GM21423 (cell line): ENCODE measurements around the gene OR6Q1.

Source experiments
- ATAC-seq: cut with Tn5 transposase; IDR thresholded peaks from one replicate; pipeline ENCODE4 v1.9.1; 2021; ENCODE audit warnings: mild to moderate bottlenecking, moderate library complexity; ENCODE audit not compliant: unreplicated experiment

Gene OR6Q1

DNA sequence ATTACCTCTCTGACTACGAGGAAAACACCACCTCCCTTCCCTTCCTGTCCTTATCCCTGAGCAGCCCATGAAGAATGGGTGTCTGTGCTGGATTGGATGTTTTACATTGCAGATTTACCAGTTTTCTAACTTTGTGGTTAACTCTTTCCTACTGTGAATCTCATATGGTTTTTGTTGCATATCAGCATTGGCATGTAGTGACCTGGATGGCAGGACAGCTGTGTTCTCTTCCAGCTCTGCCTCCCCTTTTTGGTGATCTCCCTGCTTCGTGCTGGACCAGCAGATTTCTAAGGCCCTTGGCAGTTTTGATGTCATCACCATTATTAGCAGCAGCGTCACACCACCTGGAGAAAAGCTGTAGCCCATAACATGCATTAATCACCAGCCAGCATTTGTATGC is 26.7 kb downstream of the OR6Q1 start:
- ATAC-seq = no peak

DNA sequence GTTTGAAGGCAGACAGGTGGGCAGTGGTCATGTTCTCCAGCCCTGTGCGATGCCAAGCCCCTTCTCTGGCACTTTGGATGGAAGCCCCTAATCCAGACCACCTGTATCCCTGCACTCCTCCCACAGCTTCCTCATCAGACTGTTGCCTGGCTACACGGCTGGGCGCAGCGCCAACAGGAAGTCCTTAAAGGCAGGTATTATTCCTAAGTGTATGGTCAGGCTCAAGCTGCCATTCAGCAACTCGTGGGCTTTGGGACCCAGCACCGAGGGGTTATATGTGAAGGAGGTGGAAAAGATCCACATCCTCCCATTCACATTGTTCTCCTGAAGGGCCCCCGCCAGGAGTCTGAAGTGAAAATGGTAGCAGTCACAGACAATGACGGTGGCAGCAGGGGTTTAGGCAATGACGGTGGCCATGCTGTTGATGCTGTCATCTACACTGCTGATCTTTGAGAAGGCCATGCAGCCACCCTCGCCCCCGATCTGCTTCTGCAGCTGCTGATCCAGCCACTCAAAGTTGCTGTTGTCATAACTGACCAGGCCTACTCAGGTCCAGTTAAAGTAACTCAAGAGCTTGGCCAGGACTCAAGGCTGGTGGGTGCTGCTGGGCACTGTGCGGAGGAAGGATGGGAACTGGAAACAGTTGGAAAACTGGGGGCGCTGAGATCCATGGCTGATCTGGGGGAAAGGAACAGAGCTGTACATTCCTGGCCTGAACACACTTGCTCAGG is 27.7 kb downstream of the OR6Q1 start:
- no peak for ATAC-seq

DNA sequence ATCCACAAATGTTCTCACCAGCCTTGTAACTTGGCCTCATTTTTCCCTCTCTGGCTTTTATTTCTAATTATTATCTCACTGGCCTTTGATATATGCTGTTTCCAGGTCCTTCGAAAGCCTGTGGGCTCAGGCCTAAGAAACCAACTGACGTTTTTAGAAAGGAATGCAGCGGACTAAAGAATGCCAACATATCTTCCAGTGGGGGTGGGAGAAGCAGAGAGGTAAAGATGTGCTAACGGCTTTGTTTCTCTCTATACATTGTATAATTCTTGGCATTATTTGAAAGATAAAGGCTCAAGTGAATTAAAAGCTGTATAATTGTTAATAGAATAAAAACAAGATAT is 28.2 kb downstream of the OR6Q1 start:
- no peak for ATAC-seq

DNA sequence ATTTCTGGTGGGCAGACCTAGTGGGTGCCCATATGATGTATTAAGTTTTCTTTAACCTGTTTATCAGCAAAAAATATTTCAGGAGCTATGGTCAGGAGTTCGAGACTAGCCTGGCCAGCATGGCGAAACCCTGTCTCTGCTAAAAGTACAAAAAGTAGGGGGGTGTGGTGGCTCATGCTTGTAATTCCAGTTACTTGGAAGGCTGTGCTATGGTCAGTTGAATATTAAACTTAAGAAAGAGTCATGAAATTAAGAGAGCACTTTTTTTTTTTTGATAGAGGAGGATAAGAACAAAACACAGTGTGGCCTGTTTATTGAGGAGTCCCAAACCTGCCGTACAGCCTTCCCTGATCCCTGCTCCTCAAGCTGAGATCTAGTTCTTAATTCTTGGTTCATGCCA is 29.8 kb downstream of the OR6Q1 start:
- ATAC-seq = no peak

DNA sequence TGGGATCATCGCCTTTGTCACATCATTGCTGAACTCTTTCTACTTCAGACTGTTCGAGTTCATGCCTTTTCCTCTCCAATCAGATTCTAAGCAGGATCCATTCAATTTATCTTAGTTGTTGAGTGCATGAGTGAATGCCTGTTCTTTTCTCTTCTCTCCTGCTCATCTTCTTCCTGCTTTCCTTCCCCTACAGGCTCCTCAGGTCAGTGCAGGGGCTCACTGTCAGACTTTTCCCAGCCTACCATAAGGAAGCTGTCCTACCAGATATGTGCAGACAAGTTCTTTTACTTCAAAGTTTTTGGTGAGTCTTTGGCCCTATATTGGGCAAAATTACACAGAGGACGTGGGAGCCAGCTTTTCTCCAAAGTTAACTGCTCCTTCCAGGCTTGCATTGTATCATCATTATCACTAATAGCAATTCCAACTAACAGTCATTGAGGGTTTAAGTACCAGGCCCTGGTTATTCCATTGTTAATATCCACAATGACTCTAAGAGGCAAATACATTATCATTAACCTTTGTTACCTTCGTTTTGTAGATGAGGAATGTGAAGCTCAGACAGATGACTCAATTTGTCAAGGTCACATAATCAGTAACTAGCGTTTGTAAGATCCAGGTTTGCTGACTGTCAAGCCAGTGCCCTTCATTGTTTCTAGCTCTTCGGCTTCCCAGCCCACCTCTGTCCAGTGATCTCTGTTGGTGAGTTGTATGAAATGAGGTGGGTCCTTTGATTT is 30.4 kb downstream of the OR6Q1 start:
- ATAC-seq = no peak

DNA sequence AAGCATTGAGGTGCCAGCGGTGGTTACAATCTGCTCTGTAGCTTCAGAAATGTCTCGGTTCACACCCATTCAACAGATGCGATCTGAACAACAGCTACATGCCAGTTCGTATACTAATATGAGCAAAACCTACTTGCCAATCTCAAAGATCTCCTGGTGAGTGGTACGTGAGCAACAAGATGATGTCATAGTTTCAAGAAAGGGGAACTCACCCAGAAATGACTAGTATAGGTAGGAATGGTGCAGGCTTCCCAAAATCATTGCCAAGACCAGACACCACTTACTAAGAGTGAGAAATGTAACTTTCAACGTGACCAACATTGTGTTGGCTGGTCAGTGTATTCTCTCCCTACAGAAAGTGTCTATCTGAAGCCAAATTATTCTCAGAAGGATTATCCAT is 31.1 kb downstream of the OR6Q1 start:
- ATAC-seq = no peak

DNA sequence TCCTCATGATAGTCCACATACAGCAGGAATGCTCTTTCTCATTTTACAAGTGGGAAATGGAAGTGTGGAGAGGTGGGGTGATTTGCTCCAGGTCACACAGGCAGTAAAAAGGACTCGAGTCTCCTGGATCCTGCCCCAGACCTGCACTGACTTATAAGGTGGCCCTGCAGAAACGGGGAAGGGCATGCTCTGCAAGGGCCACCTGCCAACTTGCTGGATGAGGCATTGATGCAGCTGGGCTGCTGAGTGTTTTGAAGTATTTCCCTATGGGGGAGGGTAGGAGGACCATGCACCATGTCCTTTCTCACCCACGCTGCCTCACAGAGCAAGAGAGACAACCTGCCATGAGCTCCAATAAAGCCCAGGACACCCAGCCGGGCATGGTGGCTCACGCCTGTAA is 36.9 kb downstream of the OR6Q1 start:
- ATAC-seq = no peak

DNA sequence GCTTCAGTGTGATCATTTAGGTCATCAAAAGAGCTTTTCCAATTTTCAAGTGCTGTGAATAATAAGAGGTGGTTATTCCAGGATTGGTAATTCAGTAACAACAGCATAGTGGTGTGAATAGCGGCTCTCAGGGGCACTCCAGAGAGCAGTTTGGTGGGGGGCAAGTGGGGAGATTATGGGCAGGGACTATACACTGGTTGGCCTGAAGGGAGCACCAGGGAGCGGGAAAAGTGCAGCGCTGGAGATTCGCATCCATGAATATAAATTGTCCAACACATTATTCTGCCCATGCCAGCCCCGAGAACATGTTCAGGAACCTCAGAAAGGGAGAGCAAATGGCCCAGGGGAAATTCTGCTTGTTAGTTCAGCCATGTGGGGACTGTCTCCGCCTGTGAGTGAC is 37.9 kb downstream of the OR6Q1 start:
- no peak for ATAC-seq

DNA sequence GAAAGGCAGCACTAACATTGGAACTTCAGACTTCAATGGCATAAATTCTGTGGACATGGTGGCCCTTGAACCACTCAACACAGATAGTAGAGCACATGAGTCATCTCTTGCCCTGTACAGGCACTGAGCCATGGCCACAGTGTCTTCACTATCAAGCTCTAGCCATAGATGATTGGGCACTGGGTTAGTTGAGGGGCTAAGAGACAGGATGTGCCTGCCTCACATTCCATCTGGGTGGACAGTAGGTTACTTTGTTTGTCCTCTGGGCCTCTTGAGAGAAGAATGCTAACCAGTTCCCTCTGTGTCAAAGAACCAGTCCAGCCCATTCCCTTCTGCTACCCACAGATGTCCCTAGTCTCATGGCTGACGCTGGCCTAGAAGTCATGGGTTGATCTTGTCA is 39.8 kb downstream of the OR6Q1 start:
- no peak for ATAC-seq

DNA sequence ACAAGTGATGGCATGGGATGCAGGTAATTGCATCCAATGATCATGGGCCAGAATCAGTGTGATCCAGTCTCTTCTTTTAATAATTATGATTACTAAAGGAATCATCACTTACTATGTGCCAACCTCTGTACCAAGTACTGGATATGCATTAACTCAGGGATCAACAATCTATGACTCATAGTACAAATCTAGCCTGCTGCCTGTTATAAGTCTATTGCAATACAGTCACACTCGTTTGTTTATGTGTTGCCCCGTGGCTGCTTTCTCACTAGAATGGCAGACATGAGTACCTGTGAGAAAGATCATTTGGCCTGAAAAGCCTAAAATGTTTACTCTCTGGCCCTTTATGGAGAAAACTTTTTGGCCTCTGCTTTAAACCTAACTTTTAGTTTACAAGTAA is 45.0 kb downstream of the OR6Q1 start:
- no peak for ATAC-seq
